Measurements from ENCODE around the gene NRIP1.

- TF ChIP-seq CTCF (IDR thresholded peaks at IDR 0.05; ENCODE audit: low read depth, low read length, poor library complexity, severe bottlenecking) (no peak), EZH2phosphoT487 (IDR thresholded peaks at IDR 0.05; ENCODE audit: borderline replicate concordance, low read length) (no peak)
Observed at GRCh38 chr21:15031790-15032357, 32.9 kb downstream of the NRIP1 start.

All from DOHH2 (cell line).